Aorta (tissue), 5 donors: ENCODE measurements around the gene ENOX1. TPM values are rescaled to one million over a fixed set of nuclear protein-coding genes. Genes with fewer than 3 reads are reported as not detected.

Experiments used
- ATAC-seq: fragments of 200-7000 bp; cut with Tn5 transposase; one replicate; pipeline ENCODE4 v1.9.1; 2022; ENCODE audit warnings: moderate library complexity; ENCODE audit not compliant: low FRiP score
- DNase-seq, 2 donors: peaks; one replicate each; pipeline ENCODE4 v3.0.0-alpha.2; 2020
- H3K27ac ChIP-seq, 2 donors: one replicate each; pipeline ENCODE4 v1.5.1; 2013; ENCODE audit warnings: low read length in 2 of 2, mild to moderate bottlenecking in 2 of 2, moderate library complexity in 2 of 2, control low read depth in 1 of 2, inconsistent platforms in 1 of 2, low read depth in 1 of 2
- H3K27me3 ChIP-seq, 2 donors: one replicate each; pipeline ENCODE4 v1.6.1; 2013; ENCODE audit warnings: control low read depth in 1 of 2, low read length in 1 of 2, mild to moderate bottlenecking in 1 of 2, moderate library complexity in 1 of 2; ENCODE audit not compliant: insufficient read depth in 2 of 2, control insufficient read depth in 1 of 2
- H3K36me3 ChIP-seq, 2 donors: one replicate each; pipeline ENCODE4 v1.6.1; 2013; ENCODE audit warnings: control low read depth in 1 of 2, low read length in 1 of 2, mild to moderate bottlenecking in 1 of 2; ENCODE audit not compliant: insufficient read depth in 2 of 2, control insufficient read depth in 1 of 2
- H3K4me1 ChIP-seq, 2 donors: one replicate each; pipeline ENCODE4 v1.6.1; 2013; ENCODE audit warnings: low read length in 2 of 2, control low read depth in 1 of 2, mild to moderate bottlenecking in 1 of 2, moderate library complexity in 1 of 2; ENCODE audit not compliant: insufficient read depth in 2 of 2, control insufficient read depth in 1 of 2
- H3K4me3 ChIP-seq, 2 donors: one replicate each; pipeline ENCODE4 v1.5.1; 2013; ENCODE audit warnings: low read length in 2 of 2, control low read depth in 1 of 2, mild to moderate bottlenecking in 1 of 2
- H3K9me3 ChIP-seq: one replicate; pipeline ENCODE4 v1.6.1; 2013; ENCODE audit warnings: mild to moderate bottlenecking, low read length; ENCODE audit not compliant: control insufficient read depth
- WGBS, 2 donors: extraction: QIAGEN DNeasy Blood & Tissue Kit; methylation state at CpG; one replicate each; pipeline ENCODE4 v1.1.7; 2013; 5-methylcytosine and 5-hydroxymethylcytosine counted together
- intact Hi-C, 2 donors: fragments of 100-400 bp; cut with DNase I; formaldehyde crosslinking; loops; one replicate each; pipeline versions ENCODE4 v1.14.2 to v1.15.0; 2022
- polyA plus RNA-seq, 2 donors: library from polyadenylated mRNA; stranded (reverse); fragments of 200-250 nt; gene quantifications; one replicate each; pipeline ENCODE4 v1.2.3, GENCODE V29; 2013
- total RNA-seq, 2 donors: library from RNA; stranded (reverse); fragmentation: NEBNext Ultra II Directional; extraction: Animal tissue kit (Norgen Biotek cat#: 25700); gene quantifications; one replicate each; pipeline ENCODE4 v1.2.1, GENCODE V29; 2021
- donor health status: healthy with polysubstance abuse.
- donor health status: Bipolar disorder and iron deficiency.
- donor health status: DM: no; HTN: no; CAD: no.
- donor health status: DM: no; HTN: no; CAD: no.
- donor health status: DM: yes; HTN: yes; CAD: no.

ENOX1 gene
- total and polyA plus RNA-seq, 4 donors = 0.15 to 2.2 (median 1.4) TPM; not detected in 1

- intact Hi-C loops = no loop called here
- ATAC-seq (no peak), DNase-seq (no peak)
- no peaks in the 10 kb centered on the region for H3K4me1 ChIP-seq
- no peaks in the 10 kb centered on the region for H3K9me3 ChIP-seq
- WGBS, 2 donors = 45 to 58% methylated on average over 4 of the region's 4 CpGs
- no peak overlapping the region for H3K27ac ChIP-seq
- no peak overlapping the region for H3K4me3 ChIP-seq
- no peaks in the 10 kb centered on the region for H3K36me3 ChIP-seq
- H3K27me3 ChIP-seq = no peaks in the 10 kb centered on the region
Observed at GRCh38 chr13:43305416-43305815, 481.4 kb downstream of the ENOX1 start.

DNA sequence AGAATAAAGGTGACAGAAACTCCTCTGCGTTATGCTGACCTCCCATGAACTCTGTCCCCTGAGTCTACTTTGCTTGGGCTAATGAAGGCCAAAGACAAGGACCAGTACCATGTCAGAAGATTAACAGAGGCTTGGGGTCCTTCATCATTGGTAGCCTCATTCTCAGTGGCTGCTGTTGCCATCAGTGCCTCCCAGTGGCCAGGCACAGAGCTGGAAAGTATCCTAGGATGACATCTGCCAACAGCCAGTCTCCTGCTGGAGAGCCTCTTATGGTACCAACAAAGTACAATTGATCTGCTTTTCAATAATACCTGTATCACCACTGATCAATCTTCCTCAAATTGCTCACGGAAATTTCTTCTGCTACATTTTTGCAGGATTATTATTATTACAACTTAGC lies 481.8 kb downstream of the ENOX1 start:
- 49% methylated on average over 2 of the region's 2 CpGs for WGBS, 2 donors
- no peaks in the 10 kb centered on the region for H3K4me1 ChIP-seq
- no peaks in the 10 kb centered on the region for H3K9me3 ChIP-seq
- H3K27me3 ChIP-seq = no peaks in the 10 kb centered on the region
- H3K4me3 ChIP-seq = no peak overlapping the region
- no peaks in the 10 kb centered on the region for H3K36me3 ChIP-seq
- ATAC-seq (no peak), DNase-seq (no peak)
- intact Hi-C loops = loop anchor here in 1 of 2 donors (5.0 kb wide), 1 partner anchor 497 kb away; no protein-coding TSS in a partner anchor
- H3K27ac ChIP-seq = no peak overlapping the region

- ATAC-seq = no peak
- Histone ChIP-seq H3K9me3 (no peaks in the 10 kb centered on the region), H3K27ac (no peak overlapping the region), H3K4me3 (no peak overlapping the region), H3K36me3 (no peaks in the 10 kb centered on the region), H3K4me1 (no peaks in the 10 kb centered on the region), H3K27me3 (no peaks in the 10 kb centered on the region)
- DNase-seq = no peak
- 96 to 100% methylated on average over 2 of the region's 2 CpGs for WGBS, 2 donors
- intact Hi-C loops = loop anchor here in 1 of 2 donors (5.0 kb wide), 1 partner anchor 498 kb away; no protein-coding TSS in a partner anchor
Observed at GRCh38 chr13:43304449-43304848, 482.3 kb downstream of the ENOX1 start.

- H3K4me3 ChIP-seq = no peak overlapping the region
- WGBS, 2 donors = 19 to 20% methylated on average over 5 of the region's 5 CpGs
- no peaks in the 10 kb centered on the region for H3K36me3 ChIP-seq
- no peaks in the 10 kb centered on the region for H3K27me3 ChIP-seq
- DNase-seq (peak; percentile 68 to 78), ATAC-seq (peak; percentile 67)
- no peak overlapping the region for H3K27ac ChIP-seq
- intact Hi-C loops = loop anchor here (1.0 to 5.0 kb wide), 3 partner anchors 482 to 502 kb away; no protein-coding TSS in a partner anchor
- no peaks in the 10 kb centered on the region for H3K4me1 ChIP-seq
- H3K9me3 ChIP-seq = no peaks in the 10 kb centered on the region
Observed at GRCh38 chr13:43303033-43303729, 483.6 kb downstream of the ENOX1 start.

- Histone ChIP-seq H3K27ac (no peak overlapping the region), H3K9me3 (no peaks in the 10 kb centered on the region), H3K4me3 (no peak overlapping the region), H3K36me3 (no peaks in the 10 kb centered on the region), H3K4me1 (no peaks in the 10 kb centered on the region), H3K27me3 (no peaks in the 10 kb centered on the region)
- intact Hi-C loops = loop anchor here in 1 of 2 donors (5.0 kb wide), 1 partner anchor 501 kb away; no protein-coding TSS in a partner anchor
- ATAC-seq (no peak), DNase-seq (no peak)
- 68 to 73% methylated on average over 3 of the region's 3 CpGs for WGBS, 2 donors
Observed at GRCh38 chr13:43301346-43301969, 485.3 kb downstream of the ENOX1 start.

DNA sequence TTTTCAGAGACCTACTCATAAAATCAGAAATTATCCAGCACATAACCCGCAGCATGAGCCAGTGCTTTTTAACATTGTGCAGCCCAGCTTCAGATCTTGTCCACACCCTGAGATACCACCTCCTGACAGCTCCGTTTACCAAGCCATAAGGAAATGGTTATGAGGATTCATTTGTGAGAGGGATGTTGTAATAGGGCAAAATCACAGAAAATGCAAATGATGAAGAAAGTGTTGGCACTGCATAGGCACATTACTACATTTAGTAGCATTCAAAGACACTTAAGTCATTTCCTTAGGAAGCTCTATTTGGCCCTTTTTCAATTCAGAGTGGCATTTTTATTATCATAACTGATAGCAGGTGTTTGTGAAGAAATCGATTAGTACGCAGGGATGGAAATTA lies 485.9 kb downstream of the ENOX1 start:
- Histone ChIP-seq H3K36me3 (no peaks in the 10 kb centered on the region), H3K27me3 (no peaks in the 10 kb centered on the region), H3K4me3 (no peak overlapping the region), H3K27ac (no peak overlapping the region), H3K4me1 (no peaks in the 10 kb centered on the region), H3K9me3 (no peaks in the 10 kb centered on the region)
- ATAC-seq (no peak), DNase-seq (no peak)
- WGBS, 2 donors = 43 to 50% methylated on average over 4 of the region's 4 CpGs
- intact Hi-C loops = loop anchor here in 1 of 2 donors (5.0 kb wide), 1 partner anchor 501 kb away; no protein-coding TSS in a partner anchor

DNA sequence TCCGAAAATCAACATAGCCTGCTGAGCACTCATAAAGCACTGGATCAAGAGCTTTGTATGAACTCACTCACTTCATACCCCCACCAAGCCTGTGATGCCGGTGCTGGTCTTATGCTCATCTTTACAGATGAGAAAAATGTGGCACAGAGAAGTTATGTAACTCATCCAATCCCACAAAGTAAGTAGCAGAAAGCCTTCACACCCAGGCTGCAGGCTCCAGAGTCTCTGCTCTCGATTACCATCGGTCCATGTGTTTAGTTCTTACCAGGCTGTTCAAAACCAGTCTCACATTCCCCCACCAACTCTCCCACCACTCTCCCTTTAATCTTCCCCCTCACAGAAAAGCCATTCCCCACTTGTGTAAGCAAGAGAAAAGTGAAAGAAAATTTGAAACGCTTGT lies 487.4 kb downstream of the ENOX1 start:
- intact Hi-C loops = no loop called here
- no peaks in the 10 kb centered on the region for H3K4me1 ChIP-seq
- no peak overlapping the region for H3K4me3 ChIP-seq
- H3K36me3 ChIP-seq = no peaks in the 10 kb centered on the region
- H3K9me3 ChIP-seq = no peaks in the 10 kb centered on the region
- no peak overlapping the region for H3K27ac ChIP-seq
- 86% methylated on average over 5 of the region's 5 CpGs for WGBS, 2 donors
- DNase-seq (no peak), ATAC-seq (no peak)
- no peaks in the 10 kb centered on the region for H3K27me3 ChIP-seq

GRCh38 chr13:43298816-43299215 lies 488.0 kb downstream of the ENOX1 start:
- Histone ChIP-seq H3K4me3 (no peak overlapping the region), H3K36me3 (no peaks in the 10 kb centered on the region), H3K9me3 (no peaks in the 10 kb centered on the region), H3K27ac (no peak overlapping the region), H3K27me3 (no peaks in the 10 kb centered on the region), H3K4me1 (no peaks in the 10 kb centered on the region)
- intact Hi-C loops = no loop called here
- ATAC-seq (no peak), DNase-seq (no peak)
- WGBS, 2 donors = 69 to 85% methylated on average over 2 of the region's 2 CpGs
